ENCODE results near the gene MAFG.

DNA sequence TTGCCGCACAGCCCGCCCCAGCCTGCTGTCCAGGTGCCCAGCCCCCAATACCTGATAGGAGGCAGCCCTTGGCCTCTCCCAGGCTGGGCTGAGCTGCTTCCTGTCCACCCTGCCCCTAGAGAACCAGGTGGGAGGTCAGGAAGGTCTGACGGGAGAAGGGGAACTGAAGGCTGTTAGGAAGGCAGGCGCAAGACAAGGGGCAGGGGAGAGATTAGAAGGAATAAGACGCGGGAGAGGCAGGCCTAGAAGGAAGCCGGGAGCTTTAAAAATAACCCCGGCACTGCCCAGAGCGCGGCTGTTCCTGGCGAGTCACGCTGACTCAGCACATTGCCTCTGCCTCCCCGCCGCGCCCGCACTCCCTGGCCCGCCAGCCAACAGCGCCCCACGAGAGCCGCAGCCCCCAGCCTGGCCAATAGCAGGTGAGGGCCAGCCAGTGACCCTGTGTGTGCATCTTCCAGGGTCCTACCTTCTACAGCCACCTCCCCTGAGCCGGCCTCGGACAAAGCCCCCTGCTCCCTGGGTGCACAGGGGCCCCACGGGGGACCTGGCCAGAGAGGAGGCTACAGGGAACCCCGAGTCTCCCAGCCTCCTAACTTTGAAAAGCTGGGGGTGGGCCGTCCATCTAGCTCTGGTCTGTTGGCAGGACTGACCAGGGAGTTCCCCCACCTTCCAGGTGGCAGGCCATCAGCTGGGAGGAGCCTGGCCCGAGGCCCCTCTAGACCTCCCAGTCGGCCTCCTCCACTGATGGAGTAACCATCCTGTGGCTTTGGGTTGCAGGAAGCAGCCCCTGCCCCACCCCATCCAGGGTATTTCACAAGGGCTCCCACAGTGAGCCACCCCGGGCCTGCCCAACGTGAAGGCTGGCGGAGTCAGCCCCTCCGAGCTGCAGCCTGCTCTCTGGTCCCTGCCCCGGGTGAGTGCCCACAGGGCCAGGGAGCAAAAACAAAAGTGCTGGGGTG is 4.0 kb downstream of the MAFG start:
- TF ChIP-seq YY1 (IDR thresholded peaks at IDR 0.05; ENCODE audit: low read depth) (no peak), CREB1 (IDR thresholded peaks at IDR 0.05; ENCODE audit: low read depth) (no peak), TEAD4 (IDR thresholded peaks at IDR 0.05) (no peak), CEBPB (IDR thresholded peaks at IDR 0.05) (0 out of 2 replicates have a peak, but pooled peaks have one; percentile 11), EP300 (IDR thresholded peaks at IDR 0.05; ENCODE audit: borderline replicate concordance) (0 out of 2 replicates have a peak, but pooled peaks have one; percentile 39)
- TF ChIP-seq, protein P1, sequence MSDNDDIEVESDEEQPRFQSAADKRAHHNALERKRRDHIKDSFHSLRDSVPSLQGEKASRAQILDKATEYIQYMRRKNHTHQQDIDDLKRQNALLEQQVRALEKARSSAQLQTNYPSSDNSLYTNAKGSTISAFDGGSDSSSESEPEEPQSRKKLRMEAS (IDR thresholded peaks at IDR 0.05), result peak; percentile 40; the same call in 1 of the 2 replicates
- TF ChIP-seq, protein P2, sequence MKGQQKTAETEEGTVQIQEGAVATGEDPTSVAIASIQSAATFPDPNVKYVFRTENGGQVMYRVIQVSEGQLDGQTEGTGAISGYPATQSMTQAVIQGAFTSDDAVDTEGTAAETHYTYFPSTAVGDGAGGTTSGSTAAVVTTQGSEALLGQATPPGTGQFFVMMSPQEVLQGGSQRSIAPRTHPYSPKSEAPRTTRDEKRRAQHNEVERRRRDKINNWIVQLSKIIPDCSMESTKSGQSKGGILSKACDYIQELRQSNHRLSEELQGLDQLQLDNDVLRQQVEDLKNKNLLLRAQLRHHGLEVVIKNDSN (IDR thresholded peaks at IDR 0.05), result no peak

Measured in Ishikawa (cell line).